ENCODE measurements around the gene EFNA1. TPM values are rescaled to one million over a fixed set of nuclear protein-coding genes. Genes with fewer than 3 reads are reported as not detected.

The EFNA1 gene
- total RNA-seq, 2 donors from 2014 or later, result 85.1 to 132 TPM

GRCh38 chr1:155170806-155171205, 43.1 kb downstream of the EFNA1 start:
- Histone ChIP-seq H3K36me3 (peaks cover 0 to 11% of the 10 kb centered on the region in 2 donors), H3K9me3 (no peaks in the 10 kb centered on the region), H3K4me1 (replicated peaks) (peaks cover 3% of the 10 kb centered on the region), H3K27me3 (replicated peaks; ENCODE audit: insufficient read depth) (peaks cover 2% of the 10 kb centered on the region), H3K4me3 (no peak overlapping the region), H3K27ac (no peak overlapping the region)
- no peak for TF ChIP-seq POLR2AphosphoS5 (IDR thresholded peaks at IDR 0.05)
- no peak for TF ChIP-seq POLR2A (IDR thresholded peaks at IDR 0.05)
- no peak for TF ChIP-seq CTCF (IDR thresholded peaks at IDR 0.05)
- intact Hi-C loops (cut with DNase I), result no loop called here
- no peak for DNase-seq (ENCODE audit: low spot score)
- WGBS, result 91% methylated on average over 7 of the region's 7 CpGs

- no peak for TF ChIP-seq CTCF (IDR thresholded peaks at IDR 0.05)
- no peak for TF ChIP-seq POLR2AphosphoS5 (IDR thresholded peaks at IDR 0.05)
- no peak for TF ChIP-seq POLR2A (IDR thresholded peaks at IDR 0.05)
- Histone ChIP-seq H3K36me3 (peaks cover 0 to 11% of the 10 kb centered on the region in 2 donors), H3K4me1 (replicated peaks) (peaks cover 3% of the 10 kb centered on the region), H3K9me3 (no peaks in the 10 kb centered on the region), H3K27ac (peak overlapping the region; percentile 86 to 89), H3K4me3 (peak overlapping the region; percentile 61 to 78), H3K27me3 (replicated peaks; ENCODE audit: insufficient read depth) (peaks cover 2% of the 10 kb centered on the region)
- DNase-seq (ENCODE audit: low spot score), result no peak
- 44% methylated on average over 8 of the region's 8 CpGs for WGBS
- intact Hi-C loops (cut with DNase I), result no loop called here
These were observed 44.4 kb downstream of the EFNA1 start for GRCh38 chr1:155171836-155172731.

- Histone ChIP-seq H3K36me3 (peaks cover 0 to 11% of the 10 kb centered on the region in 2 donors), H3K4me3 (peak within 1 kb of the TSS; percentile 61 to 78), H3K4me1 (replicated peaks) (no peaks in the 10 kb centered on the region), H3K27me3 (replicated peaks; ENCODE audit: insufficient read depth) (peaks cover 2% of the 10 kb centered on the region), H3K27ac (peak within 1 kb of the TSS; percentile 86 to 89), H3K9me3 (no peaks in the 10 kb centered on the region)
- whole genome bisulfite sequencing, result 1% methylated on average over 57 of the region's 57 CpGs
- peak; percentile 91 for DNase-seq (ENCODE audit: low spot score)
- intact Hi-C loops (cut with DNase I), result no loop called here
- peak; percentile 99 for TF ChIP-seq POLR2AphosphoS5 (IDR thresholded peaks at IDR 0.05)
- peak; percentile 67 for TF ChIP-seq POLR2A (IDR thresholded peaks at IDR 0.05)
- peak; percentile 89 to 99 (median 97) for TF ChIP-seq CTCF (IDR thresholded peaks at IDR 0.05)
These were observed 45.2 kb downstream of the EFNA1 start, which contains the start of gene KRTCAP2 for GRCh38 chr1:155172732-155173477. KRTCAP2 (minus strand) TSS chr1:155173304; CDS start chr1:155173224, 80 bp downstream.

GRCh38 chr1:155173478-155174323, 46.0 kb downstream of the EFNA1 start, which contains the start of gene TRIM46:
TRIM46 (plus strand) TSS chr1:155173849; CDS start chr1:155173967, 118 bp downstream.
- Histone ChIP-seq H3K4me3 (peak within 1 kb of the TSS; percentile 61 to 78), H3K27ac (peak within 1 kb of the TSS; percentile 86 to 89), H3K27me3 (replicated peaks; ENCODE audit: insufficient read depth) (peaks cover 2% of the 10 kb centered on the region), H3K36me3 (peaks cover 0 to 11% of the 10 kb centered on the region in 2 donors), H3K4me1 (replicated peaks) (no peaks in the 10 kb centered on the region), H3K9me3 (no peaks in the 10 kb centered on the region)
- intact Hi-C loops (cut with DNase I), result no loop called here
- WGBS, result under 1% methylated on average over 38 of the region's 38 CpGs
- DNase-seq (ENCODE audit: low spot score), result no peak
- TF ChIP-seq CTCF (IDR thresholded peaks at IDR 0.05), result no peak
- no peak for TF ChIP-seq POLR2A (IDR thresholded peaks at IDR 0.05)
